Measurements from ENCODE around the gene SLC25A42. TPM values are rescaled to one million over a fixed set of nuclear protein-coding genes. Genes with fewer than 3 reads are reported as not detected.
A peak's percentile ranks its signal among the peaks of the same experiment; 100 is the strongest.

The SLC25A42 gene
- total and polyA plus RNA-seq, 2 of the 13 experiments (the other 11 are each of a cell fraction or from before 2014, with no cell fraction given): 12.8 to 18.3 TPM

DNA sequence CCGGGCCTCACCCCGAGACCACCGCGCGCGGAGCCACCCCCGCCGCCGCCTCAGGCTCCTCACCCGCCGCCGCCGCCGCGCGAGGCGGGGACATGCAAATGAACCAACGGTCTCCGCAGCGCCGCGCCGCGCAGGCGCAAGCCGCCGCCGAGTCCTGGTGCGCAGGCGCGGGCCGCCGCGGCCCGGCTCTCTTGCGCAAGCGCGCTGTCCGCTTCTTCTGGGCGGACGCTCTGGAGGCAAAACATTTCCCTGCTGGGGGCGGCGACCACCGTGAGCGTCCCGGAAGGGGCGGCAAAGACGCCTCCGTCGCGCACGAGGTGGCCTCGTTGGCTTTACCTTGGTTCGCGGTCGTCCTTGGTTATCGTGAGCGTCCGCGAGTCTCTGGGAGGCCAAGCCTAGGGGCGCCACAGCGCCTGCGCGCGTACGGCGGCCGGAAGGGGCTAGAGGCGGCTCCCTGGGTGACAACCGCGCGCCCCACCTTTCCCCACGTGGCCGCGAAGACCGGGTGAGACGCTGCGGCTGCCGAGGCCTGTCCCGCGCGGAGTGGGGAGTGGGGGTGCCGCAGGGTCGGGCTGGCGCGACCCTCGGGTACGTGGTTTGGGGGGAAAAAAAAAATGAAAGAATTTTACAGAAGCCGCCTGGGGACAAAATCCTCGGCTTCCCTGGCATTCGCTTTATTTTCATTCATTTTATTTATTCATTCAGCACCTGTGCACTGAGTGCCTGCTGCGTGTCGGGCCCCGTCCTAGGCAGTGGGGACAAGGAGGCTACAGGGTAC is 30.2 kb upstream of the SLC25A42 start, which contains the start of the genes ARMC6 and SUGP2 (continued):
- TF ChIP-seq MBNL3 (CRISPR knock-in tag; conservative IDR thresholded peaks at IDR 0.05): peak; percentile 71; the same call in 1 of the 2 replicates
- TF ChIP-seq ZNF17 (CRISPR knock-in tag; IDR thresholded peaks at IDR 0.05): no peak
- TF ChIP-seq SMAD9 (CRISPR knock-in tag; IDR thresholded peaks at IDR 0.05): peak; percentile 90
- 0 out of 2 replicates have a peak, but pooled peaks have one; percentile 58 for TF ChIP-seq ZNF777 (CRISPR knock-in tag; IDR thresholded peaks at IDR 0.05)
- peak; percentile 97 for TF ChIP-seq ZNF230 (CRISPR knock-in tag; IDR thresholded peaks at IDR 0.05)
- TF ChIP-seq, protein P1, sequence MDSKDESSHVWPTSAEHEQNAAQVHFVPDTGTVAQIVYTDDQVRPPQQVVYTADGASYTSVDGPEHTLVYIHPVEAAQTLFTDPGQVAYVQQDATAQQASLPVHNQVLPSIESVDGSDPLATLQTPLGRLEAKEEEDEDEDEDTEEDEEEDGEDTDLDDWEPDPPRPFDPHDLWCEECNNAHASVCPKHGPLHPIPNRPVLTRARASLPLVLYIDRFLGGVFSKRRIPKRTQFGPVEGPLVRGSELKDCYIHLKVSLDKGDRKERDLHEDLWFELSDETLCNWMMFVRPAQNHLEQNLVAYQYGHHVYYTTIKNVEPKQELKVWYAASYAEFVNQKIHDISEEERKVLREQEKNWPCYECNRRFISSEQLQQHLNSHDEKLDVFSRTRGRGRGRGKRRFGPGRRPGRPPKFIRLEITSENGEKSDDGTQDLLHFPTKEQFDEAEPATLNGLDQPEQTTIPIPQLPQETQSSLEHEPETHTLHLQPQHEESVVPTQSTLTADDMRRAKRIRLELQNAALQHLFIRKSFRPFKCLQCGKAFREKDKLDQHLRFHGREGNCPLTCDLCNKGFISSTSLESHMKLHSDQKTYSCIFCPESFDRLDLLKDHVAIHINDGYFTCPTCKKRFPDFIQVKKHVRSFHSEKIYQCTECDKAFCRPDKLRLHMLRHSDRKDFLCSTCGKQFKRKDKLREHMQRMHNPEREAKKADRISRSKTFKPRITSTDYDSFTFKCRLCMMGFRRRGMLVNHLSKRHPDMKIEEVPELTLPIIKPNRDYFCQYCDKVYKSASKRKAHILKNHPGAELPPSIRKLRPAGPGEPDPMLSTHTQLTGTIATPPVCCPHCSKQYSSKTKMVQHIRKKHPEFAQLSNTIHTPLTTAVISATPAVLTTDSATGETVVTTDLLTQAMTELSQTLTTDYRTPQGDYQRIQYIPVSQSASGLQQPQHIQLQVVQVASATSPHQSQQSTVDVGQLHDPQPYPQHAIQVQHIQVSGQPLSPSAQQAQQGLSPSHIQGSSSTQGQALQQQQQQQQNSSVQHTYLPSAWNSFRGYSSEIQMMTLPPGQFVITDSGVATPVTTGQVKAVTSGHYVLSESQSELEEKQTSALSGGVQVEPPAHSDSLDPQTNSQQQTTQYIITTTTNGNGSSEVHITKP (CRISPR knock-in tag; IDR thresholded peaks at IDR 0.05; ENCODE audit: low read depth): no peak
- TF ChIP-seq, protein P2, sequence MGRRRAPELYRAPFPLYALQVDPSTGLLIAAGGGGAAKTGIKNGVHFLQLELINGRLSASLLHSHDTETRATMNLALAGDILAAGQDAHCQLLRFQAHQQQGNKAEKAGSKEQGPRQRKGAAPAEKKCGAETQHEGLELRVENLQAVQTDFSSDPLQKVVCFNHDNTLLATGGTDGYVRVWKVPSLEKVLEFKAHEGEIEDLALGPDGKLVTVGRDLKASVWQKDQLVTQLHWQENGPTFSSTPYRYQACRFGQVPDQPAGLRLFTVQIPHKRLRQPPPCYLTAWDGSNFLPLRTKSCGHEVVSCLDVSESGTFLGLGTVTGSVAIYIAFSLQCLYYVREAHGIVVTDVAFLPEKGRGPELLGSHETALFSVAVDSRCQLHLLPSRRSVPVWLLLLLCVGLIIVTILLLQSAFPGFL (CRISPR knock-in tag; IDR thresholded peaks at IDR 0.05): 0 out of 2 replicates have a peak, but pooled peaks have one; percentile 55
- peak; percentile 81 for TF ChIP-seq ZNF724P (CRISPR knock-in tag; IDR thresholded peaks at IDR 0.05; ENCODE audit: borderline replicate concordance)
- TF ChIP-seq HOXA7 (CRISPR knock-in tag; IDR thresholded peaks at IDR 0.05): no peak
- TF ChIP-seq, protein P3, sequence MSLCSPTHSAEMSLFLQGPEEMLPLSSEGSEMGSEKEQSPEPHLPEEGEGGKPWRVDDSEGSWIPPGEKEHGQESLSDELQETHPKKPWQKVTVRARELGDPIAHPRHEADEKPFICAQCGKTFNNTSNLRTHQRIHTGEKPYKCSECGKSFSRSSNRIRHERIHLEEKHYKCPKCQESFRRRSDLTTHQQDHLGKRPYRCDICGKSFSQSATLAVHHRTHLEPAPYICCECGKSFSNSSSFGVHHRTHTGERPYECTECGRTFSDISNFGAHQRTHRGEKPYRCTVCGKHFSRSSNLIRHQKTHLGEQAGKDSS (CRISPR knock-in tag; IDR thresholded peaks at IDR 0.05; ENCODE audit: borderline replicate concordance, low read depth): no peak
- TF ChIP-seq GATA4 (IDR thresholded peaks at IDR 0.05; ENCODE audit: borderline replicate concordance, low read depth): no peak
- TF ChIP-seq, protein P4, sequence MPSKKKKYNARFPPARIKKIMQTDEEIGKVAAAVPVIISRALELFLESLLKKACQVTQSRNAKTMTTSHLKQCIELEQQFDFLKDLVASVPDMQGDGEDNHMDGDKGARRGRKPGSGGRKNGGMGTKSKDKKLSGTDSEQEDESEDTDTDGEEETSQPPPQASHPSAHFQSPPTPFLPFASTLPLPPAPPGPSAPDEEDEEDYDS (CRISPR knock-in tag; IDR thresholded peaks at IDR 0.05): peak; percentile 33
- peak; percentile 88 for TF ChIP-seq ZNF256 (CRISPR knock-in tag; conservative IDR thresholded peaks at IDR 0.05)
- TF ChIP-seq NKX3-1 (CRISPR knock-in tag; IDR thresholded peaks at IDR 0.05): peak; percentile 91
- no peak for TF ChIP-seq SSRP1 (CRISPR knock-in tag; IDR thresholded peaks at IDR 0.05)
- TF ChIP-seq SMC3 (IDR thresholded peaks at IDR 0.05; ENCODE audit: low read length): no peak
- TF ChIP-seq ZNF577 (CRISPR knock-in tag; IDR thresholded peaks at IDR 0.05; ENCODE audit: borderline replicate concordance, low read depth): no peak
- TF ChIP-seq, protein P5, sequence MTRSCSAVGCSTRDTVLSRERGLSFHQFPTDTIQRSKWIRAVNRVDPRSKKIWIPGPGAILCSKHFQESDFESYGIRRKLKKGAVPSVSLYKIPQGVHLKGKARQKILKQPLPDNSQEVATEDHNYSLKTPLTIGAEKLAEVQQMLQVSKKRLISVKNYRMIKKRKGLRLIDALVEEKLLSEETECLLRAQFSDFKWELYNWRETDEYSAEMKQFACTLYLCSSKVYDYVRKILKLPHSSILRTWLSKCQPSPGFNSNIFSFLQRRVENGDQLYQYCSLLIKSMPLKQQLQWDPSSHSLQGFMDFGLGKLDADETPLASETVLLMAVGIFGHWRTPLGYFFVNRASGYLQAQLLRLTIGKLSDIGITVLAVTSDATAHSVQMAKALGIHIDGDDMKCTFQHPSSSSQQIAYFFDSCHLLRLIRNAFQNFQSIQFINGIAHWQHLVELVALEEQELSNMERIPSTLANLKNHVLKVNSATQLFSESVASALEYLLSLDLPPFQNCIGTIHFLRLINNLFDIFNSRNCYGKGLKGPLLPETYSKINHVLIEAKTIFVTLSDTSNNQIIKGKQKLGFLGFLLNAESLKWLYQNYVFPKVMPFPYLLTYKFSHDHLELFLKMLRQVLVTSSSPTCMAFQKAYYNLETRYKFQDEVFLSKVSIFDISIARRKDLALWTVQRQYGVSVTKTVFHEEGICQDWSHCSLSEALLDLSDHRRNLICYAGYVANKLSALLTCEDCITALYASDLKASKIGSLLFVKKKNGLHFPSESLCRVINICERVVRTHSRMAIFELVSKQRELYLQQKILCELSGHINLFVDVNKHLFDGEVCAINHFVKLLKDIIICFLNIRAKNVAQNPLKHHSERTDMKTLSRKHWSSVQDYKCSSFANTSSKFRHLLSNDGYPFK (CRISPR knock-in tag; IDR thresholded peaks at IDR 0.05; ENCODE audit: borderline replicate concordance): peak; percentile 78; the same call in 1 of the 2 replicates
- TF ChIP-seq ZFP37 (CRISPR knock-in tag; IDR thresholded peaks at IDR 0.05; ENCODE audit: borderline replicate concordance): peak; percentile 54; the same call in 1 of the 2 replicates
- TF ChIP-seq ZNF274 (CRISPR knock-in tag; IDR thresholded peaks at IDR 0.05): peak; percentile 98
- peak; percentile 48 for TF ChIP-seq BCL6 (CRISPR knock-in tag; IDR thresholded peaks at IDR 0.05)

Measured in HepG2 (cell line).